Activated CD4-positive, alpha-beta T cell treated with anti-CD3 and anti-CD28 coated beads, Interleukin-2, amount 50 U/mL, for 16 hours (primary cell): Measurements from ENCODE around the gene CNTN4.

ENCODE experiments used
- DNase-seq: peaks from one replicate; pipeline ENCODE4 v3.0.0-alpha.2; 2020

Gene CNTN4

DNA sequence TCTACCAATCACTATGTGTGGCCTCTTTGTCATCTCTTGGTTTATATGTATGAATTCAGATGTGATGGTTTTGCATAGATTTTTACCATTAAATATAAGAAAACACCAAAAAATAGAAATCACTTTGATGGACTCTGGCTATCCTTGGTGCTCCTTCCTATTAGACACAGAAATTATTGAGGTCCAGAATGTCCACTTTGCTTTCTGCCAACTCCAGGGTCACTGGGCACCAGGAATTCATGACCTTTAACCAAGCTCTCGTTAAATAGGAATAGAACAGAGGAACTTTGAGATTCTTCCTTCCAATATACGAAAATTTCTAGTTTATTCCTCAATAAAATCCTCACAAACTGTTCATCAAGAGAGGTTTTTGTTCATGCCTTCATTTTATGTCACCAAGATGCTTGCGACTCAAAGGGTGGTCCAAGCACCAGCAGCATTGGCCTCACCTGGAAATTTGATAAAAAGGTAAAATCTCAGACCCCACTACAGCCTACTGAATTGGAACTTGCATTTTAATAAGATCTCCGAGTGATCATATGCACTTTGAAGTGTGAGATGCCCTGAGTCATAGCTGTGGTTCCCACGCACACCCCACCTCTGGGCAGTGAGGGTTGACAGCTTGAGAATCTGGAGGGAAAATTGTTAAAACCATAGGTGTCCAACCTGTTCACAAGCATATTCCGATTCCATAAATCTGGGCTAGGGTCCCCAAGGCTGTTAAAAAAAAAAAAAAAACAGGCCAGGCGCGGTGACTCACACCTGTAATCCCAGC, 725.0 kb downstream of the CNTN4 start:
- DNase-seq = no peak

DNA sequence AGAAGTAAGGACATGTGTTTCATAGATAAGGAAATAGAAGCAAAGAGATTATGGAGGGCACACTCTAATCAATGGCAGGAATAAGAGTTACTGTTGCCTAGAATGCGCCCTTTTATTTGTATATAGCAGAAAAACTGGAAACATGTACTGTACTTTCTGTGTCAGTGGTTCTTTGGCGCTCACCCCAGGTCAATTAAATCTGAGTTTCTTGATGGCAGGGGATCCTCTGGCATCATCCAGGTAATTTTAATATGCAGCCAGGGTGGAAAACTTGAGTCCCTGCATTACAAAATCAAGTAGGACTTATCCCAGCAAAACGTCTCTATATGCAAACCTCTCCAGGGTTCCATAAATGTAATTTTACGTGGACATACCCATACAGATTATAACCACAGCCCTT, 727.4 kb downstream of the CNTN4 start:
- DNase-seq = no peak

GRCh38 chr3:2826453-2826852, 727.8 kb downstream of the CNTN4 start:
- DNase-seq = no peak

DNA sequence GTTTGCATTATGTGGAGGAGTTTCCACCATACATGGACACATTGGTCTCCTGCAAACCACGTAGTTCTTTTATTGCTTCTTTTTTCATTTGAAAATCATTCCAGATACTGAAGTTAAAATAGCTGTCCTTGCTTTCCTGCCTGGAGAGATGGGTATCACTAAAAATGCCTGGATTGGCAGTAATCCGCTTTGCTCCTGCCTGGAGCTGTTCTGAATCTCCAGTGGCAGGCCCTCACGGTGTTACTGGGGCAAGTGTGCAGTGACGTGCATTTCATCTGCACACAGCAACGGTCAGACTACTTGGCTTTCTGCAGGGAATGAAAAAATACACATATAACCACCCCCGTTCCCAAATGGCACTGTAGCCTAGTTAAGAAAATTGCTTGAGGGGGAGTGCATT, 738.6 kb downstream of the CNTN4 start:
- no peak for DNase-seq

DNA sequence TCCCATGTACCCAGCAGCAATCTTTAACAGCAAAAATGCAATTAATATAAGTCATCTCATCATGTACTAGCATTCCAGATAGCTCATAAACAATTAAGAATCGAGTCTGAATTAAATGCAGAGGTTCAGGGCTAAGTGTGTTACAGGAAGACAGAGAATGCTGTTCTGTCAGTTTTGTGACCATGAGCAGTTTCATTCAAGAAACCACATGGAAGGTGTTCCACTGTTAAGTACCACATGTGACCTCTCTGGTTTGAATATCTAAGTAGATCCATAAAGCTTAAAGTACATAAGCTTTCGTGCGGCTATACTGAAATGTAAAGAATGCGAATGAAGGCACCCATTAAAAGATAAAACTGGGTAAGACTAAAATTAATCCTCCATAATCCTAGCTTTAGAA, 739.2 kb downstream of the CNTN4 start:
- no peak for DNase-seq

- DNase-seq = no peak
Observed at GRCh38 chr3:2838546-2839157, 740.0 kb downstream of the CNTN4 start.

GRCh38 chr3:2839876-2840275, 741.2 kb downstream of the CNTN4 start:
- no peak for DNase-seq

- DNase-seq = no peak
Observed at GRCh38 chr3:2847062-2847841, 748.6 kb downstream of the CNTN4 start.

GRCh38 chr3:2849092-2849491, 750.4 kb downstream of the CNTN4 start:
- no peak for DNase-seq

DNA sequence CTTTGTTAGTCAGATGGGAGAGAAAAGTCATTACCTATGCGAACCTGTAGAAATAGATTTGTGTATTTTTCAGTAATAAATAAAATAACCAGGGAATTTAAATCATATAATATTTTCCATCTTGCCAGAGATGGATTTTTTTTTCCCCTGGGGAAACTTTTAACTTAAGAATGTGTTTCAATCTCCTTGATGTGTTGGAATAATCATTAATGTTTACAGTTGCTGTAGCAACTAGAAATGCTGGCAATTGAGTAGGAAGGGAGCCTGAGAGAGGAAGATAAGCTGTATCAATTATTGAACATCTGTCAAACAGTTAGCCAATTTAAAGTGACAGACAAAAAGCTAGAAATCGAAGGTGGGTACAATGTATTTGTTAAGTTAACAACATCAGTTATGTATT, 752.0 kb downstream of the CNTN4 start:
- DNase-seq = no peak

GRCh38 chr3:2851361-2851760, 752.7 kb downstream of the CNTN4 start:
- no peak for DNase-seq

- no peak for DNase-seq
Observed at GRCh38 chr3:2851835-2852234, 753.2 kb downstream of the CNTN4 start.

- no peak for DNase-seq
Observed at GRCh38 chr3:2853651-2854050, 755.0 kb downstream of the CNTN4 start.

DNA sequence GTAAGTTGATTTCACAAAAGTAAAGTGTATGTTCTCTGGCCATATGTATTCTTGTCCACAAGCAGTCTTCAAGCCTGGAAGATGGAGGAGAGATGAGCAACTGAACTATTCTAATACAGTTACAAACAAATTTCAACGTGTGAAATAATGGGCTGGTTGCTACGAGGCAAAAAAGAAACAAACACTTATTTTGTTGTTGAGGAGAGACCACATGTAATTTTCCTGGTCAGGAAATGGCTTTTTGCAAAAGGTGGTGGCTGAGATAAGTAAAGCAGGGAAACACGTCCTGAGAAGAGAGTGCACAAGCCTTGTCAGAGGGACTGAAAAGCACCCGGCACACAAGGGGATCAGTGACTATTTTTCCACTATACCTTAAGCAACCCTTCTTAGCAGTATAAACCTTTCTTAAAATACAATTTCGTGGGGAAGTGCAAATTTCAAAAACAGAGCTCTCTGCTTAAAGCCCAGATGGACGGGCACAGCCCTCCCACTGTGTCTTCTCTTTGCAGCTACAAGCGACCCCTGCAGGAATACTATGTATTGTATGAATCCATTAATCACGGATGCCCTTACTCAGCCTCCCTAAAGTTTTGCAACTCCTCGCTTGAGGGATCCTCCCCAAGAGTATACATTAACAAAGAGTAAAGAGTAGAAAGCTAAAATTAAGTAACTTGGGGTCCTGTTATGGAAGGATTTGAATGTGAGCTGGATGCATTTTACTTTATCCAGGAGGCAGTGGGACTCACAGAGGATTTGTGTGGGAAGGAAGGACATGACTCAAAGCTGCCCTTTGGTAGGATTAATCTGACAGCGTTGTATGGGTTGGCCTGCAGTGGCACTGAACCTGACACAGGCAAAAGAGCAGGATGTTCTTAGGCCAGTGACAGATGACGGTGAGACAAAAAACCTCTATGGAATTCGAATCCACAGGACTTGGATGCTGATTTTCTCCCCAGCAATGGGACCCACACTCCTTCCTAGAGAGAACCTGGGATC, 757.8 kb downstream of the CNTN4 start:
- no peak for DNase-seq

GRCh38 chr3:2860626-2861025, 762.0 kb downstream of the CNTN4 start:
- no peak for DNase-seq

GRCh38 chr3:2861120-2861519, 762.5 kb downstream of the CNTN4 start:
- no peak for DNase-seq

- peak; percentile 2 for DNase-seq
Observed at GRCh38 chr3:2861920-2862319, 763.3 kb downstream of the CNTN4 start.

- DNase-seq = no peak
Observed at GRCh38 chr3:2862366-2862765, 763.7 kb downstream of the CNTN4 start.

- no peak for DNase-seq
Observed at GRCh38 chr3:2863127-2863526, 764.5 kb downstream of the CNTN4 start.

DNA sequence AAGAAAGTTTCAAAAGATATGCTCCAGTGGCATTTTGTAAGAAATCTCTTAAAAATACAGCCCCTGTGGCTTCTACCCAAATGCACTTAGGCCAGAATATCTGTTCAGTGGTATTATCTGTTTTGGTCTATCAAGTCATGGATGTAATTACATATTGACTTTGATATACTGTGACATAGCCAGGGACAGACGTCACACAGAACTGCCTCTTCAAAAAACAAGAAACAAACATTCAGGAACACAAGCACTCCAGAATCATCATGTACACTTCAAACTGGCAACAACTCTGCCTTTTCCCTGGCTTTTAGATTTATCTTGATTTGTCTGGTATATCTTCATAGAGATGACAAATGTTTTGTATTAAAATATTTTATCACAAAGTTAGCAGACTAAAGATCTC, 771.2 kb downstream of the CNTN4 start:
- DNase-seq = no peak

DNA sequence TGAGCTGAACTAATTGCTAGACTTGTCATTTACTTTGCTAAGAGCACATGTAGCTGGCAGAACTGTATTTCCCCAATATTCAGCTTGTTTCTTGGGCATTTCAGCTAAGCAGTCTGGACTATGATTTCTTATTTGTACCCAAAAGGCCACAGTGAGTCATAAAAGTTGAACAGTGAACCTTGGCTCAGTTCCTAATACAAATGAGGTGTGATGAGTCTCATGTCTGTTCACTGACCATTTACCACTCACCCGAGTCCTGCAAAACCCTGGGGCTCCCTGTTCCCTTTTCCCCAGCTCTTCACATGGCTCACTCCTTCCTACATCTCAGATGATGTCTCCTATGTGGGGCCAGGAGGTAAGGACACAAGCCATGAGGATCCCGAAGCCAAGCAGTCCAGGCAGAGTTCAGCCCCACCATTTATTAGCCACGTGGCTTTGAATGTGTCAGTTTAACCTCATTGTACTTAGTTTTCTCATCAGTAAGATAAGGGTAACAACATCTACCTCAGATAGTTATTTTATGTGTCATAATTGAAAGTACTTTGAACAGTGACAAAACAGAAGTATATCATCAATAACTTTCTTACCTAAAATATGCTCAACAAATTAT, 772.2 kb downstream of the CNTN4 start:
- DNase-seq = no peak

GRCh38 chr3:2872884-2873283, 774.2 kb downstream of the CNTN4 start:
- no peak for DNase-seq
